Thyroid gland (tissue), 4 donors: ENCODE measurements around the gene B4GALNT3. TPM values are rescaled to one million over a fixed set of nuclear protein-coding genes. Genes with fewer than 3 reads are reported as not detected.

Source experiments
- DNase-seq, 2 donors: peaks; one replicate each; pipeline ENCODE4 v3.0.0-alpha.2; 2019
- H3K27ac ChIP-seq, 3 donors: fragments of 200-600 bp; sonication (generic); 1 replicate in 2 of 3; 2 replicates in 1 of 3; pipeline ENCODE4 v1.5.1; 2016 to 2019; ENCODE audit warnings: mild to moderate bottlenecking in 1 of 3, moderate library complexity in 1 of 3
- H3K27me3 ChIP-seq: fragments of 200-600 bp; sonication (generic); one replicate; pipeline ENCODE4 v1.5.1; 2019
- H3K36me3 ChIP-seq, 2 donors: fragments of 200-600 bp; sonication (generic); one replicate each; pipeline ENCODE4 v1.5.1; 2016 to 2019
- H3K4me1 ChIP-seq, 2 donors: fragments of 200-600 bp; sonication (generic); one replicate each; pipeline ENCODE4 v1.5.1; 2017 to 2019
- H3K4me3 ChIP-seq, 3 donors: fragments of 200-600 bp; sonication (generic); replicated peaks in 1 of 3; 1 replicate in 2 of 3; 2 replicates in 1 of 3; pipeline ENCODE4 v1.5.1; 2016; ENCODE audit warnings: mild to moderate bottlenecking in 1 of 3
- H3K9me3 ChIP-seq: fragments of 200-600 bp; sonication (generic); one replicate; pipeline ENCODE4 v1.5.1; 2017
- CTCF ChIP-seq, 6 experiments: fragments of 200-600 bp in 3 of 6; fragments of 450-650 bp in 3 of 6; sonication (generic) in 3 of 6; IDR thresholded peaks; one replicate each; pipeline ENCODE4 v1.5.1; 2016 to 2019; ENCODE audit warnings: antibody characterized with exemption in 6 of 6, mild to moderate bottlenecking in 2 of 6, inconsistent platforms in 1 of 6, moderate library complexity in 1 of 6
- POLR2A ChIP-seq, 2 donors: fragments of 450-650 bp; IDR thresholded peaks; one replicate each; pipeline ENCODE4 v1.6.1; 2017; ENCODE audit warnings: antibody characterized with exemption in 2 of 2, mild to moderate bottlenecking in 2 of 2, moderate library complexity in 1 of 2
- WGBS, 2 donors: methylation state at CpG; one replicate each; pipeline ENCODE4 v1.1.5; 2017; 5-methylcytosine and 5-hydroxymethylcytosine counted together
- intact Hi-C: fragments of 100-400 bp; cut with DNase I; formaldehyde crosslinking; loops from one replicate; pipeline ENCODE4 v1.15.1; 2023
- total RNA-seq, 4 donors: library from RNA; depleted of rRNA; stranded (reverse); fragments of >200 nt; gene quantifications; one replicate each; pipeline ENCODE4 v1.2.3, GENCODE V29; 2016

Gene B4GALNT3
- total RNA-seq, 4 donors from 2014 or later = 3.9 to 6.6 (median 5.6) TPM

- Histone ChIP-seq H3K36me3 (no peaks in the 10 kb centered on the region), H3K9me3 (no peaks in the 10 kb centered on the region), H3K27ac (no peak overlapping the region), H3K4me3 (no peak overlapping the region), H3K27me3 (no peaks in the 10 kb centered on the region), H3K4me1 (peaks cover 0 to 4% of the 10 kb centered on the region in 2 donors)
- intact Hi-C loops = no loop called here
- WGBS, 2 donors = 88 to 96% methylated on average over 14 to 16 of the region's 18 CpGs
- TF ChIP-seq CTCF (IDR thresholded peaks at IDR 0.05) = no peak
- TF ChIP-seq POLR2A (IDR thresholded peaks at IDR 0.05) = no peak
- no peak for DNase-seq
These were observed 90.9 kb downstream of the B4GALNT3 start for GRCh38 chr12:550473-551260.

- H3K27me3 ChIP-seq = no peaks in the 10 kb centered on the region
- H3K9me3 ChIP-seq = no peaks in the 10 kb centered on the region
- 37 to 60% methylated on average over 4 of the region's 6 CpGs for WGBS, 2 donors
- no peaks in the 10 kb centered on the region for H3K4me1 ChIP-seq
- no peak for DNase-seq
- H3K27ac ChIP-seq = no peak overlapping the region
- TF ChIP-seq POLR2A (IDR thresholded peaks at IDR 0.05) (no peak), CTCF (IDR thresholded peaks at IDR 0.05) (no peak)
- no peaks in the 10 kb centered on the region for H3K36me3 ChIP-seq
- no peak overlapping the region for H3K4me3 ChIP-seq
- intact Hi-C loops = no loop called here
These were observed 92.7 kb downstream of the B4GALNT3 start for GRCh38 chr12:552466-552865.

- TF ChIP-seq POLR2A (IDR thresholded peaks at IDR 0.05) = no peak
- no peak for TF ChIP-seq CTCF (IDR thresholded peaks at IDR 0.05)
- Histone ChIP-seq H3K9me3 (no peaks in the 10 kb centered on the region), H3K4me1 (no peaks in the 10 kb centered on the region), H3K27ac (no peak overlapping the region), H3K4me3 (no peak overlapping the region), H3K36me3 (no peaks in the 10 kb centered on the region), H3K27me3 (no peaks in the 10 kb centered on the region)
- intact Hi-C loops = no loop called here
- WGBS, 2 donors = 82 to 86% methylated on average over 23 of the region's 23 CpGs
- DNase-seq = no peak
These were observed 93.7 kb downstream of the B4GALNT3 start for GRCh38 chr12:553216-554000.

- intact Hi-C loops = no loop called here
- Histone ChIP-seq H3K27ac (no peak overlapping the region), H3K4me3 (no peak overlapping the region), H3K36me3 (no peaks in the 10 kb centered on the region), H3K4me1 (no peaks in the 10 kb centered on the region), H3K9me3 (no peaks in the 10 kb centered on the region), H3K27me3 (no peaks in the 10 kb centered on the region)
- DNase-seq = no peak
- 84 to 90% methylated on average over 8 of the region's 8 CpGs for WGBS, 2 donors
- no peak for TF ChIP-seq POLR2A (IDR thresholded peaks at IDR 0.05)
- TF ChIP-seq CTCF (IDR thresholded peaks at IDR 0.05) = no peak
These were observed 94.2 kb downstream of the B4GALNT3 start for GRCh38 chr12:554001-554285.

- Histone ChIP-seq H3K27me3 (no peaks in the 10 kb centered on the region), H3K36me3 (no peaks in the 10 kb centered on the region), H3K27ac (no peak overlapping the region), H3K9me3 (no peaks in the 10 kb centered on the region), H3K4me3 (no peak overlapping the region), H3K4me1 (no peaks in the 10 kb centered on the region)
- WGBS, 2 donors = 46 to 55% methylated on average over 5 to 17 of the region's 20 CpGs
- peak; percentile 33 for DNase-seq
- no peak for TF ChIP-seq CTCF (IDR thresholded peaks at IDR 0.05)
- TF ChIP-seq POLR2A (IDR thresholded peaks at IDR 0.05) = no peak
- intact Hi-C loops = no loop called here
These were observed 96.8 kb downstream of the B4GALNT3 start for GRCh38 chr12:556498-556897.
